Endodermal cell (in vitro differentiated cells): Measurements from ENCODE around the gene RPL4. TPM values are rescaled to one million over a fixed set of nuclear protein-coding genes. Genes with fewer than 3 reads are reported as not detected.
"Not testable (repeated sequence)": the region's sequence is repeated elsewhere in the genome, so short reads cannot be mapped to it uniquely, and the experiment has no call there.

Source experiments
- DNase-seq: peaks from one replicate; pipeline ENCODE4 v3.0.0-alpha.2; 2017
- H3K27ac ChIP-seq: 2 replicates; pipeline ENCODE4 v1.5.1; 2013; ENCODE audit warnings: mild to moderate bottlenecking, low read depth, low read length, moderate library complexity
- H3K27me3 ChIP-seq: 2 replicates; pipeline ENCODE4 v1.6.1; 2013; ENCODE audit warnings: mild to moderate bottlenecking, low read length, moderate library complexity; ENCODE audit not compliant: insufficient read depth, control insufficient read depth, poor library complexity, severe bottlenecking
- H3K36me3 ChIP-seq: 2 replicates; pipeline ENCODE4 v1.7.0; 2013; ENCODE audit warnings: mild to moderate bottlenecking, low read length, moderate library complexity; ENCODE audit not compliant: control insufficient read depth, insufficient read depth
- H3K4me1 ChIP-seq: one replicate; pipeline ENCODE4 v1.7.0; 2013; ENCODE audit warnings: low read length; ENCODE audit not compliant: control insufficient read depth, insufficient read depth
- H3K4me3 ChIP-seq: 2 replicates; pipeline ENCODE4 v1.5.1; 2013; ENCODE audit warnings: mild to moderate bottlenecking, low read length, moderate library complexity
- H3K9ac ChIP-seq: 2 replicates; pipeline ENCODE4 v1.6.1; 2013; ENCODE audit warnings: mild to moderate bottlenecking, low read length, moderate library complexity; ENCODE audit not compliant: poor library complexity, severe bottlenecking; ENCODE audit errors: extremely low read depth
- H3K9me3 ChIP-seq: 2 replicates; pipeline ENCODE4 v1.6.1; 2013; ENCODE audit warnings: mild to moderate bottlenecking, low read length, moderate library complexity; ENCODE audit not compliant: control insufficient read depth
- H3K27ac Mint-ChIP-seq: 2 replicates; pipeline ENCODE4 v1.8.0; 2020; ENCODE audit warnings: mixed read lengths
- H3K27me3 Mint-ChIP-seq: 2 replicates; pipeline ENCODE4 v1.8.0; 2021; ENCODE audit warnings: mild to moderate bottlenecking, mixed read lengths; ENCODE audit not compliant: insufficient read depth
- H3K36me3 Mint-ChIP-seq: 2 replicates; pipeline ENCODE4 v1.8.0; 2020; ENCODE audit warnings: low read depth, mixed read lengths
- H3K4me1 Mint-ChIP-seq: 2 replicates; pipeline ENCODE4 v1.8.0; 2020; ENCODE audit warnings: mixed read lengths
- H3K4me3 Mint-ChIP-seq: 2 replicates; pipeline ENCODE4 v1.8.0; 2020; ENCODE audit warnings: mild to moderate bottlenecking, moderate library complexity, mixed read lengths
- H3K9me3 Mint-ChIP-seq: 2 replicates; pipeline ENCODE4 v1.8.0; 2020; ENCODE audit warnings: mild to moderate bottlenecking, mixed read lengths
- WGBS, 2 experiments: methylation state at CpG; one replicate each; pipeline versions ENCODE4 v1.1.5 to v1.1.7; 2013; ENCODE audit warnings: missing lambda C conversion rate in 2 of 2, mixed read lengths in 1 of 2; ENCODE audit not compliant: insufficient coverage in 1 of 2, insufficient read length in 1 of 2; 5-methylcytosine and 5-hydroxymethylcytosine counted together
- total RNA-seq, 2 donors: library from RNA; stranded (reverse); fragmentation: NEBNext Ultra II Directional in 1 of 2; extraction: Animal tissue kit (Norgen Biotek cat#: 25700) in 1 of 2; gene quantifications; 2 replicates in 1 of 2; 3 replicates in 1 of 2; pipeline ENCODE4 v1.2.1, GENCODE V29; 2021
- TF ChIP-seq, protein P1 (sequence below): fragments of 200-600 bp; sonication (generic); conservative IDR thresholded peaks from 2 replicates; pipeline ENCODE4 v1.5.0; 2021; ENCODE audit warnings: antibody characterized with exemption, mild to moderate bottlenecking

RPL4 gene
- total RNA-seq, 2 donors from 2014 or later = 2,700 to 3,227 TPM

- no peak overlapping the region for H3K27ac ChIP-seq
- 63 to 85% methylated on average over 3 to 4 of the region's 4 CpGs for WGBS, 2 experiments
- no peak overlapping the region for H3K9ac ChIP-seq
- Mint-ChIP-seq H3K36me3 (peaks cover 50% of the 10 kb centered on the region), H3K9me3 (peaks cover 39% of the 10 kb centered on the region), H3K4me3 (no peak overlapping the region), H3K27me3 (no peaks in the 10 kb centered on the region), H3K27ac (peak overlapping the region; percentile 81), H3K4me1 (peaks cover 38% of the 10 kb centered on the region)
- H3K9me3 ChIP-seq = peaks cover 38% of the 10 kb centered on the region
- TF ChIP-seq, protein P1, sequence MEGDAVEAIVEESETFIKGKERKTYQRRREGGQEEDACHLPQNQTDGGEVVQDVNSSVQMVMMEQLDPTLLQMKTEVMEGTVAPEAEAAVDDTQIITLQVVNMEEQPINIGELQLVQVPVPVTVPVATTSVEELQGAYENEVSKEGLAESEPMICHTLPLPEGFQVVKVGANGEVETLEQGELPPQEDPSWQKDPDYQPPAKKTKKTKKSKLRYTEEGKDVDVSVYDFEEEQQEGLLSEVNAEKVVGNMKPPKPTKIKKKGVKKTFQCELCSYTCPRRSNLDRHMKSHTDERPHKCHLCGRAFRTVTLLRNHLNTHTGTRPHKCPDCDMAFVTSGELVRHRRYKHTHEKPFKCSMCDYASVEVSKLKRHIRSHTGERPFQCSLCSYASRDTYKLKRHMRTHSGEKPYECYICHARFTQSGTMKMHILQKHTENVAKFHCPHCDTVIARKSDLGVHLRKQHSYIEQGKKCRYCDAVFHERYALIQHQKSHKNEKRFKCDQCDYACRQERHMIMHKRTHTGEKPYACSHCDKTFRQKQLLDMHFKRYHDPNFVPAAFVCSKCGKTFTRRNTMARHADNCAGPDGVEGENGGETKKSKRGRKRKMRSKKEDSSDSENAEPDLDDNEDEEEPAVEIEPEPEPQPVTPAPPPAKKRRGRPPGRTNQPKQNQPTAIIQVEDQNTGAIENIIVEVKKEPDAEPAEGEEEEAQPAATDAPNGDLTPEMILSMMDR = no peak
- H3K36me3 ChIP-seq = peaks cover 48% of the 10 kb centered on the region
- no peaks in the 10 kb centered on the region for H3K27me3 ChIP-seq
- DNase-seq = no peak
- H3K4me3 ChIP-seq = no peak overlapping the region
- peaks cover 13% of the 10 kb centered on the region for H3K4me1 ChIP-seq
Observed at GRCh38 chr15:66462627-66463026, 42.0 kb downstream of the RPL4 start.

GRCh38 chr15:66461917-66462316, 42.7 kb downstream of the RPL4 start:
- Histone ChIP-seq H3K36me3 (peaks cover 40% of the 10 kb centered on the region), H3K27ac (no peak overlapping the region), H3K4me3 (no peak overlapping the region), H3K9me3 (peaks cover 31% of the 10 kb centered on the region), H3K27me3 (no peaks in the 10 kb centered on the region), H3K4me1 (peaks cover 13% of the 10 kb centered on the region), H3K9ac (no peak overlapping the region)
- H3K9me3 Mint-ChIP-seq = peaks cover 32% of the 10 kb centered on the region
- TF ChIP-seq, protein P1 = no peak
- peaks cover 42% of the 10 kb centered on the region for H3K36me3 Mint-ChIP-seq
- WGBS, 2 experiments = 85 to 100% methylated on average over 1 to 2 of the region's 2 CpGs
- no peak overlapping the region for H3K4me3 Mint-ChIP-seq
- no peak overlapping the region for H3K27ac Mint-ChIP-seq
- no peak for DNase-seq
- peaks cover 38% of the 10 kb centered on the region for H3K4me1 Mint-ChIP-seq
- no peaks in the 10 kb centered on the region for H3K27me3 Mint-ChIP-seq

- H3K27ac ChIP-seq, H3K27me3 ChIP-seq, H3K4me3 ChIP-seq, H3K27ac Mint-ChIP-seq, H3K4me3 Mint-ChIP-seq, DNase-seq, H3K9ac ChIP-seq, H3K27me3 Mint-ChIP-seq: not testable (repeated sequence)
- H3K36me3 ChIP-seq = peaks cover 34% of the 10 kb centered on the region
- H3K4me1 ChIP-seq = peaks cover 13% of the 10 kb centered on the region
- H3K9me3 Mint-ChIP-seq = peaks cover 26% of the 10 kb centered on the region
- peaks cover 36% of the 10 kb centered on the region for H3K36me3 Mint-ChIP-seq
- 92 to 98% methylated on average over 2 to 6 of the region's 6 CpGs for WGBS, 2 experiments
- peaks cover 24% of the 10 kb centered on the region for H3K9me3 ChIP-seq
- H3K4me1 Mint-ChIP-seq = peaks cover 38% of the 10 kb centered on the region
Observed at GRCh38 chr15:66461294-66461693, 43.4 kb downstream of the RPL4 start.
